OCI-LY7 (cell line): ENCODE results near the gene ATP9B.
"Not testable (repeated sequence)": the region's sequence is repeated elsewhere in the genome, so short reads cannot be mapped to it uniquely, and the experiment has no call there.

Experiments used
- EZH2phosphoT487 ChIP-seq: fragments of 200-600 bp; sonication (generic); IDR thresholded peaks from 2 replicates; pipeline ENCODE4 v1.6.1; 2018; ENCODE audit warnings: low read depth, borderline replicate concordance, mild to moderate bottlenecking, mixed run types, antibody characterized with exemption, low read length, moderate library complexity, mixed read lengths
- TF ChIP-seq, protein P1 (sequence below): fragments of 200-600 bp; sonication (generic); conservative IDR thresholded peaks from 2 replicates; pipeline ENCODE4 v1.5.1; 2014; ENCODE audit warnings: mild to moderate bottlenecking, antibody characterized with exemption, low read length, moderate library complexity, mixed read lengths

DNA sequence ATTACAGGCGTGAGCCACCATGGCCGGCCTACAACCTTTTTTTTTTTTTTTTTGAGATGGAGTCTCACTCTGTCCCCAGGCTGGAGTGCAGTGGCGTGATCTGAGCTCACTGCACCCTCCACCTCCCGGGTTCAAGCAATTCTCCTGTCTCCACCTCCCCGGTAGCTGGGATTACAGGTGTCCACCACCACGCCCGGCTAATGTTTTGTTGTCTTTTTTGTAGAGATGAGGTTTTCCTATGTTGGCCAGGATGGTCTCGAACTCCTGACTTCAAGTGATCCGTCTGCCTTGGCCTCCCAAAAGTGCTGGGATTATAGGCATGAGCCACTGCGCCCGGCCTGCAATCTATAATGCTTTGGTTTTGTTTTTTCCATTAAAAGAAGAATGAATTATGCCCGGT is 307.5 kb downstream of the ATP9B start:
- TF ChIP-seq, protein P1, sequence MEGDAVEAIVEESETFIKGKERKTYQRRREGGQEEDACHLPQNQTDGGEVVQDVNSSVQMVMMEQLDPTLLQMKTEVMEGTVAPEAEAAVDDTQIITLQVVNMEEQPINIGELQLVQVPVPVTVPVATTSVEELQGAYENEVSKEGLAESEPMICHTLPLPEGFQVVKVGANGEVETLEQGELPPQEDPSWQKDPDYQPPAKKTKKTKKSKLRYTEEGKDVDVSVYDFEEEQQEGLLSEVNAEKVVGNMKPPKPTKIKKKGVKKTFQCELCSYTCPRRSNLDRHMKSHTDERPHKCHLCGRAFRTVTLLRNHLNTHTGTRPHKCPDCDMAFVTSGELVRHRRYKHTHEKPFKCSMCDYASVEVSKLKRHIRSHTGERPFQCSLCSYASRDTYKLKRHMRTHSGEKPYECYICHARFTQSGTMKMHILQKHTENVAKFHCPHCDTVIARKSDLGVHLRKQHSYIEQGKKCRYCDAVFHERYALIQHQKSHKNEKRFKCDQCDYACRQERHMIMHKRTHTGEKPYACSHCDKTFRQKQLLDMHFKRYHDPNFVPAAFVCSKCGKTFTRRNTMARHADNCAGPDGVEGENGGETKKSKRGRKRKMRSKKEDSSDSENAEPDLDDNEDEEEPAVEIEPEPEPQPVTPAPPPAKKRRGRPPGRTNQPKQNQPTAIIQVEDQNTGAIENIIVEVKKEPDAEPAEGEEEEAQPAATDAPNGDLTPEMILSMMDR: not testable (repeated sequence)
- TF ChIP-seq EZH2phosphoT487: not testable (repeated sequence)
